ENCODE data around the gene TUBA3D.
"Not testable (repeated sequence)": the region's sequence is repeated elsewhere in the genome, so short reads cannot be mapped to it uniquely, and the experiment has no call there.

GRCh38 chr2:131473266-131473665 is 2.7 kb upstream of the TUBA3D start:
- not testable (repeated sequence) for TF ChIP-seq CTCF, POLR2A (IDR thresholded peaks at IDR 0.05)

Data from thyroid gland (tissue), 4 donors.